Measurements from ENCODE around the gene UBAP2. TPM values are rescaled to one million over a fixed set of nuclear protein-coding genes. Genes with fewer than 3 reads are reported as not detected.

The UBAP2 gene
- total and polyA plus RNA-seq, 2 donors (not counting 1 experiment from before 2014, with no cell fraction given) = 15.5 to 26.2 TPM

DNA sequence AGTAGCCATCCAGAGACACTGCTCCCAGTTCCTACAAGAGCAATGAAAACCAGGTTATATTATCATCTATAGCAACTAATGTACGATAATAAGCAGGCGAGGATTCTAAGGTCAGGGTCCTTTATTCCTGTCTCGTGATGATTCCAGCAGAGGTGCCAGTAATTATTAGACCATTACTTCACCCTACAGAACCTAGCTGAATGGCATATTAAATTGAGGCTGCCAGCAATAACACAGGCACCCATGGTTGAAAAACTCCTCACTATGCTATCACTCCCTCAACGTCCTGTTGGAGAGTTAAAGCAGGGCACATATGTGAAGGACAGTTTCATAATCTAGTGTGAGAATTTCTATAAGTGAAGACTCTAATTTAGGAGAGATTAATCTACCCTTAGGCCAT lies 48.1 kb upstream of the UBAP2 start:
- 100% methylated on average over 1 of the region's 4 CpGs for WGBS (ENCODE audit: insufficient coverage)
- H3K27me3 Mint-ChIP-seq = peaks cover 17% of the 10 kb centered on the region
- H3K4me2 ChIP-seq (replicated peaks; ENCODE audit: low read depth, low read length, poor library complexity, severe bottlenecking) = no peak overlapping the region
- H3K9ac ChIP-seq (ENCODE audit: low read length) = no peak overlapping the region
- ATAC-seq (ENCODE audit: low read depth) (no peak), DNase-seq (no peak)
- H3K27ac Mint-ChIP-seq = no peak overlapping the region
- H3K4me3 ChIP-seq (ENCODE audit: control extremely low read depth in 1 of 5, extremely low read depth in 1 of 5, insufficient read depth in 1 of 5, low read depth in 2 of 5, low read length in 4 of 5) = no peak overlapping the region
- H4K20me1 ChIP-seq (ENCODE audit: control insufficient read depth, insufficient read depth, low read length, poor library complexity, severe bottlenecking) = no peaks in the 10 kb centered on the region
- no peaks in the 10 kb centered on the region for H3K36me3 ChIP-seq (replicated peaks in 1 of 2; ENCODE audit: control extremely low read depth in 1 of 2, control insufficient read depth in 1 of 2, extremely low read depth in 1 of 2, insufficient read depth in 2 of 2, low read length in 1 of 2)
- CTCF ChIA-PET = no interaction called here
- H3K4me3 Mint-ChIP-seq = no peak overlapping the region
- H2AFZ ChIP-seq (ENCODE audit: insufficient read depth, low read depth, low read length, poor library complexity, severe bottlenecking) = no peak overlapping the region
- TF ChIP-seq CTCF (IDR thresholded peaks at IDR 0.05) = no peak
- no peak for TF ChIP-seq EZH2 (IDR thresholded peaks at IDR 0.05; ENCODE audit: borderline replicate concordance, insufficient read depth, low read depth, low read length, poor library complexity, severe bottlenecking)
- POLR2A ChIA-PET = no interaction called here
- H3K9me3 Mint-ChIP-seq (ENCODE audit: insufficient read depth) = no peaks in the 10 kb centered on the region
- peaks cover 16% of the 10 kb centered on the region for H3K4me1 Mint-ChIP-seq
- no peak overlapping the region for H3K27ac ChIP-seq (ENCODE audit: low read length in 2 of 2)
- peaks cover 0 to 12% (median 0%) of the 10 kb centered on the region in 3 donors for H3K9me3 ChIP-seq (ENCODE audit: control extremely low read depth in 1 of 3, control insufficient read depth in 2 of 3, insufficient read depth in 1 of 3, low read length in 2 of 3)
- H3K4me1 ChIP-seq (ENCODE audit: control insufficient read depth in 2 of 2, insufficient read depth in 2 of 2, low read length in 2 of 2) = peaks cover 12 to 16% of the 10 kb centered on the region in 2 donors
- H3K79me2 ChIP-seq (ENCODE audit: control insufficient read depth, insufficient read depth, low read length) = peaks cover 5% of the 10 kb centered on the region
- peaks cover 0 to 57% (median 13%) of the 10 kb centered on the region in 4 experiments for H3K27me3 ChIP-seq (replicated peaks in 1 of 4; ENCODE audit: control extremely low read depth in 1 of 4, control insufficient read depth in 3 of 4, insufficient read depth in 4 of 4, low read length in 3 of 4)
- intact Hi-C loops (cut with micrococcal nuclease) = no loop called here

GRCh38 chr9:34093578-34093977 lies 44.9 kb upstream of the UBAP2 start:
- Mint-ChIP-seq H3K4me1 (peaks cover 16% of the 10 kb centered on the region), H3K27me3 (peaks cover 21% of the 10 kb centered on the region), H3K4me3 (no peak overlapping the region), H3K27ac (no peak overlapping the region), H3K9me3 (ENCODE audit: insufficient read depth) (no peaks in the 10 kb centered on the region)
- Histone ChIP-seq H2AFZ (ENCODE audit: insufficient read depth, low read depth, low read length, poor library complexity, severe bottlenecking) (no peak overlapping the region), H3K9ac (ENCODE audit: low read length) (no peak overlapping the region), H4K20me1 (ENCODE audit: control insufficient read depth, insufficient read depth, low read length, poor library complexity, severe bottlenecking) (no peaks in the 10 kb centered on the region), H3K4me2 (replicated peaks; ENCODE audit: low read depth, low read length, poor library complexity, severe bottlenecking) (no peak overlapping the region), H3K4me3 (ENCODE audit: control extremely low read depth in 1 of 5, extremely low read depth in 1 of 5, insufficient read depth in 1 of 5, low read depth in 2 of 5, low read length in 4 of 5) (no peak overlapping the region), H3K27me3 (replicated peaks in 1 of 4; ENCODE audit: control extremely low read depth in 1 of 4, control insufficient read depth in 3 of 4, insufficient read depth in 4 of 4, low read length in 3 of 4) (peaks cover 0 to 41% (median 13%) of the 10 kb centered on the region in 4 experiments), H3K27ac (ENCODE audit: low read length in 2 of 2) (no peak overlapping the region), H3K36me3 (replicated peaks in 1 of 2; ENCODE audit: control extremely low read depth in 1 of 2, control insufficient read depth in 1 of 2, extremely low read depth in 1 of 2, insufficient read depth in 2 of 2, low read length in 1 of 2) (no peaks in the 10 kb centered on the region), H3K4me1 (ENCODE audit: control insufficient read depth in 2 of 2, insufficient read depth in 2 of 2, low read length in 2 of 2) (peaks cover 12 to 16% of the 10 kb centered on the region in 2 donors), H3K79me2 (ENCODE audit: control insufficient read depth, insufficient read depth, low read length) (no peaks in the 10 kb centered on the region), H3K9me3 (ENCODE audit: control extremely low read depth in 1 of 3, control insufficient read depth in 2 of 3, insufficient read depth in 1 of 3, low read length in 2 of 3) (no peaks in the 10 kb centered on the region)
- POLR2A ChIA-PET = no interaction called here
- ATAC-seq (ENCODE audit: low read depth) (no peak), DNase-seq (no peak)
- no peak for TF ChIP-seq CTCF (IDR thresholded peaks at IDR 0.05)
- no peak for TF ChIP-seq EZH2 (IDR thresholded peaks at IDR 0.05; ENCODE audit: borderline replicate concordance, insufficient read depth, low read depth, low read length, poor library complexity, severe bottlenecking)
- CTCF ChIA-PET = no interaction called here
- 100% methylated on average over 5 of the region's 5 CpGs for WGBS (ENCODE audit: insufficient coverage)
- intact Hi-C loops (cut with micrococcal nuclease) = no loop called here
